Activated naive CD8-positive, alpha-beta T cell treated with anti-CD3 and anti-CD28 coated beads, Interleukin-2, amount 10 ng/mL, durations not matched to agents 7 days and 5 days (primary cell): ENCODE results near the gene YTHDC1. TPM values are rescaled to one million over a fixed set of nuclear protein-coding genes. Genes with fewer than 3 reads are reported as not detected.
"Not testable (repeated sequence)": the region's sequence is repeated elsewhere in the genome, so short reads cannot be mapped to it uniquely, and the experiment has no call there.

Experiments
- ATAC-seq: fragments of 150-1000 bp; cut with Tn5 transposase; one replicate; pipeline ENCODE4 v1.10.0; 2021; ENCODE audit warnings: low read depth, moderate library complexity
- POLR2A ChIA-PET: fragments of 350-600 bp; sonication (Branson Sonifier 250); formaldehyde crosslinking; loops from one replicate; lab custom pipeline; 2021; ENCODE audit warnings: antibody characterized with exemption; lab: Charles Lee
- DNase-seq: peaks from one replicate; pipeline ENCODE4 v3.0.0; 2021
- H3K27ac Mint-ChIP-seq: one replicate; pipeline ENCODE4 v1.8.0; 2022; ENCODE audit warnings: mild to moderate bottlenecking, mixed read lengths
- H3K27me3 Mint-ChIP-seq: one replicate; pipeline ENCODE4 v1.8.0; 2022; ENCODE audit warnings: mild to moderate bottlenecking, moderate library complexity, mixed read lengths
- H3K36me3 Mint-ChIP-seq: one replicate; pipeline ENCODE4 v1.8.0; 2021; ENCODE audit warnings: mild to moderate bottlenecking, mixed read lengths
- H3K4me1 Mint-ChIP-seq: one replicate; pipeline ENCODE4 v1.8.0; 2021; ENCODE audit warnings: mixed read lengths
- H3K4me3 Mint-ChIP-seq: one replicate; pipeline ENCODE4 v1.8.0; 2022; ENCODE audit warnings: mild to moderate bottlenecking, moderate library complexity, mixed read lengths
- H3K9me3 Mint-ChIP-seq: one replicate; pipeline ENCODE4 v1.8.0; 2021; ENCODE audit warnings: mixed read lengths
- total RNA-seq, 2 experiments: library from RNA; stranded (reverse); gene quantifications; one replicate each; pipeline ENCODE4 v1.2.3, GENCODE V29; 2021

The YTHDC1 gene
- 100 to 1,000 TPM; 120 to 122 TPM for total RNA-seq

DNA sequence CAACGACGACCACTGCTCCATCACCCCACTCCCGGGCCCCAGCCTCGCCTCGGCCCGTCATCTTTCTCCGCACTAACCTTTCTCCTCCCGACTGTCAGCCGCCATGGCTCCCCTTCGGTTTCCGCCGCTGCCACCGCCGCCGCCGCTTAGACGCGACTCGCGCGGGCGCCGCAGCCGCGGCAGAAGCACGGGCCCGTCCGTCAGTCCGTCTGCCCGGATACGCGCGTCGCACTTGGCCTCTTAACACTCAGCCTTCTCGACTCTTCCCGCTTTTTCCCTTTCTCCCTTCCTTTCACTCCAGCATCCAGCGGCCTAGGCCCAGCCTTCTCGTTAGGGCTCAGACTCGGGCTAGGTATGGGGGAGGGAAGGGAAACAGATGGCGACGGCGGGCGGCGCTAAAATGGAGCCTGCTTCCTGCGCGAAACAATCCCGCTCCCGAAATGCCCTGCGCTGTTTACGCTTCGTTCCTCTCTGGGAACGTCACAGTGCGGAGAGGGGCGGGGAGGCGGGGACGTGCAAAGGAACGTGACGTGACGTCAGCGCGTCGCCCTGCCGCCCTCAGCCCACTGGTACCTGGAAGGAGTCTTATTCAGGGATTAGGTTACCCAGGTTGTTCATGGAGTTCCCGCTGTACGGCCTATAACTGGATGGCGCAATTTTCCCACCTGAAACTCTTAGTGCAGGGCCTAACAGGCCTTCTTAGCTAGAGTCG lies at the start of gene YTHDC1:
Gene YTHDC1, minus strand, starts transcription at position 442 of the 712 bp plus-strand sequence. Its CDS starts 337 bp downstream, at position 105.
- Mint-ChIP-seq H3K4me1 (peaks cover 28% of the 10 kb centered on the region), H3K9me3 (no peaks in the 10 kb centered on the region), H3K36me3 (peaks cover 5% of the 10 kb centered on the region), H3K27ac (peak within 1 kb of the TSS; percentile 100), H3K27me3 (no peaks in the 10 kb centered on the region), H3K4me3 (peak within 1 kb of the TSS; percentile 99)
- DNase-seq: peak; percentile 92
- POLR2A ChIA-PET: interaction anchor here (1.0 to 1.3 kb wide), 3 partner anchors 9 to 92 kb away, joined by 3 to 5 read pairs (median 5); no protein-coding TSS in a partner anchor
- ATAC-seq: peak; percentile 97

- POLR2A ChIA-PET: no interaction called here
- DNase-seq: no peak
Measured at GRCh38 chr4:68399306-68399705, 49.4 kb upstream of the YTHDC1 start.

DNA sequence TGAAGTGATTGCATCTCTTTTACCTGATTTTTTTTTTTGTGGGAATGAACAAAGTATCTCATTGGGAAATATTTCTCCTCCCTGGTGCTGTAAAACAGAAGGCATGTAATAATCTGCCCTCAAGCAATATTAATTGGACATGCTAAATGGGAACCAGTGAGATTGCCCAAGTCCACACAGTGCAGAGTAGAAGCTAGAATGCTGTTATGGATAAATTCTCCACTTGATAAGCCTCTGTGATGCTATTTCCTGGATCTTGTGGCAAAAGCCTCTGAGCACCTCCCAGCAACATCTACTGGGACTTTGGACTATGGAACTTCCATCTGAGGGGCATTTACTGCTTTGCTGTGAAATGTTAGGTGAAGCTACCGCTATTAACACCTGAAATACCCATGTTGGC lies 46.9 kb upstream of the YTHDC1 start:
- DNase-seq: no peak
- Mint-ChIP-seq H3K27ac (no peak overlapping the region), H3K36me3 (no peaks in the 10 kb centered on the region), H3K4me1 (peaks cover 1% of the 10 kb centered on the region), H3K9me3 (no peaks in the 10 kb centered on the region), H3K27me3 (no peaks in the 10 kb centered on the region), H3K4me3 (no peak overlapping the region)
- POLR2A ChIA-PET: no interaction called here
- ATAC-seq: no peak

More at GRCh38 chr4:68399306-68399705, 49.4 kb upstream of the YTHDC1 start:
- ATAC-seq: no peak
- Mint-ChIP-seq H3K9me3 (no peaks in the 10 kb centered on the region), H3K4me1 (peaks cover under 1% of the 10 kb centered on the region), H3K27ac (no peak overlapping the region), H3K36me3 (no peaks in the 10 kb centered on the region), H3K4me3 (no peak overlapping the region), H3K27me3 (peaks cover 1% of the 10 kb centered on the region)

GRCh38 chr4:68391436-68391835 lies 41.5 kb upstream of the YTHDC1 start:
- DNase-seq (no peak), ATAC-seq (no peak)
- Mint-ChIP-seq H3K36me3 (no peaks in the 10 kb centered on the region), H3K4me1 (peaks cover 1% of the 10 kb centered on the region), H3K27ac (no peak overlapping the region), H3K9me3 (no peaks in the 10 kb centered on the region), H3K4me3 (no peak overlapping the region), H3K27me3 (no peaks in the 10 kb centered on the region)
- POLR2A ChIA-PET: no interaction called here

- no peaks in the 10 kb centered on the region for H3K36me3 Mint-ChIP-seq
- ATAC-seq (no peak), DNase-seq (no peak)
- H3K4me1 Mint-ChIP-seq: peaks cover 1% of the 10 kb centered on the region
- no peak overlapping the region for H3K27ac Mint-ChIP-seq
- POLR2A ChIA-PET: no interaction called here
- H3K27me3 Mint-ChIP-seq: no peaks in the 10 kb centered on the region
- H3K9me3 Mint-ChIP-seq: no peaks in the 10 kb centered on the region
- H3K4me3 Mint-ChIP-seq: no peak overlapping the region
Measured at GRCh38 chr4:68390205-68390935, 40.5 kb upstream of the YTHDC1 start.

GRCh38 chr4:68389386-68389913 lies 39.6 kb upstream of the YTHDC1 start:
- H3K9me3 Mint-ChIP-seq, H3K27me3 Mint-ChIP-seq, DNase-seq, H3K27ac Mint-ChIP-seq, ATAC-seq, POLR2A ChIA-PET, H3K4me1 Mint-ChIP-seq, H3K4me3 Mint-ChIP-seq, H3K36me3 Mint-ChIP-seq: not testable (repeated sequence)

- Mint-ChIP-seq H3K4me3 (no peak overlapping the region), H3K36me3 (no peaks in the 10 kb centered on the region), H3K4me1 (no peaks in the 10 kb centered on the region), H3K27ac (no peak overlapping the region), H3K27me3 (peaks cover 2% of the 10 kb centered on the region), H3K9me3 (no peaks in the 10 kb centered on the region)
- POLR2A ChIA-PET: no interaction called here
- ATAC-seq (no peak), DNase-seq (no peak)
Measured at GRCh38 chr4:68388347-68388865, 38.5 kb upstream of the YTHDC1 start.

GRCh38 chr4:68385267-68385666 lies 35.4 kb upstream of the YTHDC1 start:
- ATAC-seq (no peak), DNase-seq (no peak)
- POLR2A ChIA-PET: no interaction called here
- H3K4me3 Mint-ChIP-seq: no peak overlapping the region
- no peaks in the 10 kb centered on the region for H3K4me1 Mint-ChIP-seq
- H3K9me3 Mint-ChIP-seq: no peaks in the 10 kb centered on the region
- H3K27me3 Mint-ChIP-seq: peaks cover 3% of the 10 kb centered on the region
- H3K36me3 Mint-ChIP-seq: no peaks in the 10 kb centered on the region
- H3K27ac Mint-ChIP-seq: no peak overlapping the region

GRCh38 chr4:68383115-68383514 lies 33.2 kb upstream of the YTHDC1 start:
- Mint-ChIP-seq H3K4me3 (no peak overlapping the region), H3K4me1 (no peaks in the 10 kb centered on the region), H3K36me3 (no peaks in the 10 kb centered on the region), H3K9me3 (no peaks in the 10 kb centered on the region), H3K27me3 (peaks cover 6% of the 10 kb centered on the region), H3K27ac (no peak overlapping the region)
- POLR2A ChIA-PET: no interaction called here
- DNase-seq (no peak), ATAC-seq (no peak)

DNA sequence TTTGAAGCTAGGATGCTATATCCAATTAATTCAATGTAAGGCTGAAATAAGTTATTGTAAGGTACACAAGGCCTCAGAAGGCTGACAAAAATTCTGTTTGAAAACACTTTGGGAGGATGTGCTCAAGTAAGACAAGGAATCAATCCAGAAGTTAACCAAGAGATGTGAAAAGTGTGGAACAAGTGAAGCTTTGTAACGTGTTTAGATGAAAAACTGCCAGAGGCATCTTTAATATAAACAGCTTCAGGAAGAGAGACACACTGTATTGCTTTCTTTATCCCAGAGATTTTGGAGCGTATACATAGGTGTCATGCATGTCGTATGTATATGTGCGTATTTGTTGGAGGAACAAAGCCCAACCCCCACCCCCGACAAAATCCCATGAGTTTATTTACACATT lies 28.3 kb upstream of the YTHDC1 start:
- DNase-seq (no peak), ATAC-seq (no peak)
- H3K27me3 Mint-ChIP-seq: peaks cover 17% of the 10 kb centered on the region
- H3K9me3 Mint-ChIP-seq: no peaks in the 10 kb centered on the region
- H3K36me3 Mint-ChIP-seq: no peaks in the 10 kb centered on the region
- H3K4me1 Mint-ChIP-seq: peaks cover 12% of the 10 kb centered on the region
- POLR2A ChIA-PET: no interaction called here
- H3K27ac Mint-ChIP-seq: no peak overlapping the region
- H3K4me3 Mint-ChIP-seq: no peak overlapping the region

- DNase-seq (peak; percentile 49), ATAC-seq (peak; percentile 81)
- Mint-ChIP-seq H3K4me3 (peak overlapping the region; percentile 77), H3K36me3 (no peaks in the 10 kb centered on the region), H3K27me3 (peaks cover 17% of the 10 kb centered on the region), H3K27ac (no peak overlapping the region), H3K4me1 (peaks cover 18% of the 10 kb centered on the region), H3K9me3 (no peaks in the 10 kb centered on the region)
- POLR2A ChIA-PET: interaction anchor here (1.0 to 1.3 kb wide), 2 partner anchors 27 to 104 kb away, joined by 3 to 5 read pairs; no protein-coding TSS in a partner anchor
Measured at GRCh38 chr4:68375667-68376559, 26.0 kb upstream of the YTHDC1 start.

- Mint-ChIP-seq H3K27me3 (peaks cover 14% of the 10 kb centered on the region), H3K9me3 (no peaks in the 10 kb centered on the region), H3K27ac (peak overlapping the region; percentile 61), H3K36me3 (no peaks in the 10 kb centered on the region), H3K4me1 (peaks cover 24% of the 10 kb centered on the region), H3K4me3 (peak overlapping the region; percentile 65)
- ATAC-seq (peak; percentile 94), DNase-seq (peak; percentile 62)
- POLR2A ChIA-PET: no interaction called here
Measured at GRCh38 chr4:68373513-68373912, 23.6 kb upstream of the YTHDC1 start.

GRCh38 chr4:68372588-68372987 lies 22.7 kb upstream of the YTHDC1 start:
- Mint-ChIP-seq H3K36me3 (no peaks in the 10 kb centered on the region), H3K9me3 (no peaks in the 10 kb centered on the region), H3K4me3 (no peak overlapping the region), H3K27me3 (peaks cover 11% of the 10 kb centered on the region), H3K27ac (no peak overlapping the region), H3K4me1 (peaks cover 26% of the 10 kb centered on the region)
- no peak for ATAC-seq
- POLR2A ChIA-PET: no interaction called here
- no peak for DNase-seq
